ENCODE data around the gene GLTPD2.

Gene GLTPD2

GRCh38 chr17:4839221-4839620 lies 50.5 kb downstream of the GLTPD2 start:
- no peak for DNase-seq (ENCODE audit: low read depth)
- no peak for TF ChIP-seq CTCF (IDR thresholded peaks at IDR 0.05; ENCODE audit: low read length, missing control alignments)
- H3K4me3 ChIP-seq (replicated peaks; ENCODE audit: low read depth, low read length) = no peak overlapping the region

Measured in fibroblast of pulmonary artery (primary cell).